Occipital lobe (tissue), 2 donors: ENCODE measurements around the gene P2RY8. TPM values are rescaled to one million over a fixed set of nuclear protein-coding genes. Genes with fewer than 3 reads are reported as not detected.

Experiments used
- DNase-seq: peaks from one replicate; lab custom pipeline; 2025; lab: John Stamatoyannopoulos, UW
- total RNA-seq: library from RNA; depleted of rRNA; stranded (reverse); fragments of >200 nt; gene quantifications from one replicate; pipeline ENCODE4 v1.2.3, GENCODE V29; 2014

Gene P2RY8
- total RNA-seq, 1 donor from 2014 or later = 0.16 TPM

DNA sequence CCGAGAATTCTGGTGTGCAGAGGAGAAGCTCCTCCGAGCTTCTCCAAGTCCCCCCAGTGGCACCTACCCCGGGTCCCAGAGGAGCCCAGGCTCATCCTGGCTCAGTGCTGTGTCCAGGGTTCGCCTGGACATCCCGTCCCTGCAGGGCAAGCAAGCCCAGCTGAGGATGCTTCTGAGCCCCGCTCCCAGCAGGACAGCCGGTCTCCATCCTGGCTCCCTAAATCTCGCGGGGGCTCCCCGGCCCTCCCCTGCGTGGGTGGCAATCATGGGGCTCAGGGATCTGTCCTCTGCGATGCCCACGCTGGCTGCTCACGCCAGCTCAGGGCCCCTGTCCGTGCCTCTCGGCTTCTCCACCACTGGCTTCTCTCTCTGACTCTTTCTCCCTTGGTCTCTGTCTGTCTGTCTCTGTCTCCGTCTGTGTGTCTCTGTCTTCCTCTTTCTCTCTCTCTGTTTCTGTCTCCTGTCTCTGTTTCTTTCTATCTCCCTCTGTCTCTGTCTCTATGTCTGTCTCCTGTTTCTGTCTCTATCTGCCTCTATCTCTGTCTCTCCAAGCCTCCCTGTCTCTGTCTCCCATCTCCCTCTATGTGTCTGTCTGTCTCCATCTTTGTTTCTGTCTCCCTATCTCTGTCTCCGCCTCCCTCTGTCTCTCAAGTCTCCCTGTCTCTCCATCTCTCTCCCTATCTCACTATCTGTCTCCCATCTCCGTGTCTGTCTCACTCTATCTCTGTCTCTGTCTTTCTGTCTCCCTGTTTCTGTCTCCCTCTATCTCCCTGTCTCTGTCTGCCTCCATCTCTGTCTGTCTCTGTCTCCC, 117.2 kb downstream of the P2RY8 start:
- no peak for DNase-seq

DNA sequence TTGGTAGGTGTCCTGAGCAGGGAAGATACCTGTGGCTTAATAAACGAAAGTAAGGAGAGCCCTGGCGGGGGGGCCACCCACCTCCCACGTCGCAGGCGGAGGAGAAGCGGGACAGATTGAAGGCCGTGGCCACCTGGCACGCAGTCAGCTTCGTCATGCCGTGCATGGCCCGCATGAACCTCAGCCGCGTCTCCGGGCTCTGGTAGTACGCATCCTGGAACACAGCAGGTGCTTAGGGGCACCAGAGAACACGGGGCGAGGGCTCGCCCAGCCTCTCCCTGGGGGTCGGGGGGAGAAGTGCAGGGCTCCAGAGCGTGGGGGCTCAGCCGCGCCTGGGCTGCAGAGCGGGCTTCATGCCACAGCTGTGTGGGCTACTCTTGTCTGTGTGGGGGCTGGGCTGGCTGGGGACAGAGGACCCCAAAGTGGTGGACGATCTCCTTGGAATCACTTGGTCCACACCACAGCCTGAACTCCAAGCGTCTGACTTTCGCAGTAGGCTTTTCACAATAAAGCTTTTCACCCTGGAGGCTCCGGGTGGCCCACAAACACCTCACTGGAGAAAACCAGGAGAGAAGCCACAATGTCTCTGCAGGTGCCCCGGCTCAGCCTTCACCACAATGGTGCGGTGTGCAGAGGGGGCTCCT, 118.0 kb downstream of the P2RY8 start:
- DNase-seq = no peak

DNA sequence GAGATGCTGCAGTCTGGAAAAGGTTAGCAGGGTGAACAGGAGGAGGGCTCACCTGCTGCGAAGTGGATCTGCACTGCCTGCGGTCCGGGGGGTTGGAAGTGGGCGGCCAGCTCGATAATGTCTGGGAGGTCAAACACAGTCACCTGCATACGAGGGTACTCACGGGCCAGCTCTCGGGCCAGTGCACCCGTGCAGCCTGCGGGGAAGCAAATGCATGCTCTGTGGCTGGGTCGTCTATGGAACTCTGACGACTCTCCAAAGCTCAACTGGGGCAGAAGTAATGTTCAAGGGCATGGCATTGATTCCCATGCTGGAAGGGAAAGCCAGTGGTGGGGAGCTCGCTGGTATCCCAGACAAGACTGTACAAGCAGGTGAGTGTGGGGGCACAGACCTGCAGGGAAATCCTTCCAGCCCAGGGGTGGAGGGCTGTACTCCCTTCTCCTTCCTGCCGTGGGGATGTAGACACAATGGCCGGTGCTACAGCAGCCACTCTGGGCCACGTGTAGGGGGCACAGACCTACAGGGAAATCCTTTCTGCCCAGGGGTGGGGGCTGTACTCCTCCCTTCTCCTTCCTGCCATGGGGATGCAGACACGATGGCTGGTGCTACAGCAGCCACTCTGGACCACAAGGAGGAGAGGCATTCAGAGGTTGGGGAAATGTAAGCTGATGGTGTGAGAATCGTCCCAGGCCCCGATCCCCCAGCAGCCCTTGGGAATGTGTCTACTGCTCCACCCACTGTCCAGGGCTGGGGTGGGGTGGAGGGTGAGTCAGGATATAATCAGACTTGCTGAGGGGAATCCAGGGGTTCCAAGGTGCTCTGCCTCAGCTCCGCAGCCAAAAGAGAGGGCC, 118.8 kb downstream of the P2RY8 start:
- DNase-seq = no peak

DNA sequence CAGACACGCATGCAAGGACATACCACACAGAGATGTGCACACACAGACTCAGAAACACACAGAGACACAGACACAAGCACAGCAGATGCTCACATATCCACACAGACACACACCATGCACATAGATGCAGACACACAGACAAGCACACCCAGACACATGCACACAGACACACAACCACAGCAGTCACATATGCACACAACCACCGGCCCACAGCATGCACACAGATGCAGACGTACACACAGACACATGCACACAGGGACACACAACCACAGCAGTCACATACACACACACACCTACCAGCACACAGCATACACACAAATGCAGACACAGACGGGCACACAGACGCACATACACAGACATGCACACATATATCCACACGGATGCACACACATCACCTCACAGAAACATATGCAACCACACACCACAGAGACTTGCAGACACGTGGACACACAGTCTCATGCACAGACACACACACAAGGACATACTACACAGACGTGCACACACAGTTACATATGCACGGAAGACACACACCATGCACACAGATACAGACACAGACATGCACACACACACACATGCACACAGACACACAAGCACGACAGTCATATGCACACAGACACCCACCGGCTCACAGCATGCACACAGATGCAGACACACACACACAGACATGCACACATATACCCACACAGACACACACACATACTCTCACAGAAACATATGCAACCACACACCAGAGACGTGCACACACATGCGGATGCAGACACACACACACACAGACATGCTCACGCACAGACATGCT, 119.8 kb downstream of the P2RY8 start:
- DNase-seq = no peak

DNA sequence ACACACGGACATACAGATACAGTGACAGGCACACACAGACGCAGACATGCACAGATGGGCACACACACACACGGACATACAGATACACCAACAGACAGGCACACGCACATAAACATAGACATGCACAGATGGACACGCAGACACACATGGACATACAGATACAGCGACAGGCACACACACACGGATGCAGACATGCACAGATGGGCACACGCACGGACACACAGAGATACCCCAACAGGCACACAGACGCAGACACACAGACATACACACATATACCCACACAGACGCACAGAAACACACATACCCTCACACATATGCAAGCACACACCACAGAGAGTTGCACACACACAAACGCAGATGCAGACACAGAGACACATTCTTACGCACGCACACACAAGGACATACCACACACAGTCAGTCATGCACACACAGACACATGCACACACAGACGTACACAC, 120.6 kb downstream of the P2RY8 start:
- DNase-seq = no peak

Other genes with a start within 250 kb of the P2RY8 start
- gene IL3RA, start 200.4 kb downstream of the P2RY8 start, total RNA-seq = 0.94 TPM
- 126 TPM for gene SLC25A6, start 145.1 kb downstream of the P2RY8 start, total RNA-seq
- gene ASMTL, start 84.3 kb downstream of the P2RY8 start, total RNA-seq = 11.1 TPM
- gene AKAP17A, start 54.4 kb upstream of the P2RY8 start, total RNA-seq = 11.5 TPM
- 0.62 TPM for gene ASMT, start 77.9 kb upstream of the P2RY8 start, total RNA-seq